C4-2B (cell line): ENCODE results near the gene MLLT3.

Experiments
- ZFX ChIP-seq: fragments of 450-650 bp; IDR thresholded peaks from 2 replicates; pipeline ENCODE4 v1.6.1; 2017
- TF ChIP-seq, protein P1 (sequence below): fragments of 450-650 bp; conservative IDR thresholded peaks from 2 replicates; pipeline ENCODE4 v1.5.1; 2017; ENCODE audit warnings: mild to moderate bottlenecking

GRCh38 chr9:20310024-20310423 is 312.3 kb downstream of the MLLT3 start:
- TF ChIP-seq, protein P1, sequence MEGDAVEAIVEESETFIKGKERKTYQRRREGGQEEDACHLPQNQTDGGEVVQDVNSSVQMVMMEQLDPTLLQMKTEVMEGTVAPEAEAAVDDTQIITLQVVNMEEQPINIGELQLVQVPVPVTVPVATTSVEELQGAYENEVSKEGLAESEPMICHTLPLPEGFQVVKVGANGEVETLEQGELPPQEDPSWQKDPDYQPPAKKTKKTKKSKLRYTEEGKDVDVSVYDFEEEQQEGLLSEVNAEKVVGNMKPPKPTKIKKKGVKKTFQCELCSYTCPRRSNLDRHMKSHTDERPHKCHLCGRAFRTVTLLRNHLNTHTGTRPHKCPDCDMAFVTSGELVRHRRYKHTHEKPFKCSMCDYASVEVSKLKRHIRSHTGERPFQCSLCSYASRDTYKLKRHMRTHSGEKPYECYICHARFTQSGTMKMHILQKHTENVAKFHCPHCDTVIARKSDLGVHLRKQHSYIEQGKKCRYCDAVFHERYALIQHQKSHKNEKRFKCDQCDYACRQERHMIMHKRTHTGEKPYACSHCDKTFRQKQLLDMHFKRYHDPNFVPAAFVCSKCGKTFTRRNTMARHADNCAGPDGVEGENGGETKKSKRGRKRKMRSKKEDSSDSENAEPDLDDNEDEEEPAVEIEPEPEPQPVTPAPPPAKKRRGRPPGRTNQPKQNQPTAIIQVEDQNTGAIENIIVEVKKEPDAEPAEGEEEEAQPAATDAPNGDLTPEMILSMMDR: no peak
- TF ChIP-seq ZFX: no peak
